Gastroesophageal sphincter (tissue), 4 donors: ENCODE results near the gene KCNH8. TPM values are rescaled to one million over a fixed set of nuclear protein-coding genes. Genes with fewer than 3 reads are reported as not detected.

Experiments used
- ATAC-seq: fragments of 150-250 bp; one replicate; pipeline ENCODE4 v1.9.1; 2016; ENCODE audit warnings: mild to moderate bottlenecking, moderate library complexity
- H3K27ac ChIP-seq, 4 donors: fragments of 200-600 bp; sonication (generic) in 3 of 4; 1 replicate in 3 of 4; 2 replicates in 1 of 4; pipeline ENCODE4 v1.5.1; 2016 to 2019
- H3K27me3 ChIP-seq: fragments of 200-600 bp; sonication (generic); one replicate; pipeline ENCODE4 v1.5.1; 2019
- H3K36me3 ChIP-seq, 2 donors: fragments of 200-600 bp; sonication (generic); one replicate each; pipeline ENCODE4 v1.5.1; 2019; ENCODE audit warnings: control low read depth in 1 of 2
- H3K4me1 ChIP-seq, 3 donors: fragments of 200-600 bp; sonication (generic); 1 replicate in 2 of 3; 2 replicates in 1 of 3; pipeline ENCODE4 v1.5.1; 2016 to 2019; ENCODE audit warnings: control low read depth in 2 of 3
- H3K4me3 ChIP-seq, 2 donors: fragments of 200-600 bp; sonication (generic); one replicate each; pipeline ENCODE4 v1.5.1; 2019; ENCODE audit warnings: mild to moderate bottlenecking in 1 of 2, moderate library complexity in 1 of 2
- H3K9me3 ChIP-seq, 3 donors: fragments of 200-600 bp; sonication (generic); one replicate each; pipeline ENCODE4 v1.5.1; 2017 to 2019; ENCODE audit warnings: control low read depth in 2 of 3
- EP300 ChIP-seq: sonication (generic); formaldehyde crosslinking; IDR thresholded peaks from one replicate; pipeline ENCODE4 v1.6.1; 2017; ENCODE audit warnings: antibody characterized with exemption, mild to moderate bottlenecking
- POLR2A ChIP-seq, 2 donors: fragments of 450-650 bp; IDR thresholded peaks; one replicate each; pipeline ENCODE4 v1.6.1; 2017; ENCODE audit warnings: antibody characterized with exemption in 2 of 2, mild to moderate bottlenecking in 2 of 2, moderate library complexity in 1 of 2
- POLR2AphosphoS5 ChIP-seq: sonication (generic); formaldehyde crosslinking; IDR thresholded peaks from one replicate; pipeline ENCODE4 v1.6.1; 2017; ENCODE audit warnings: antibody characterized with exemption
- WGBS, 2 donors: methylation state at CpG; one replicate each; pipeline ENCODE4 v1.1.5; 2018; ENCODE audit warnings: low coverage in 1 of 2; 5-methylcytosine and 5-hydroxymethylcytosine counted together
- total RNA-seq, 4 donors: library from RNA; depleted of rRNA; stranded (reverse); fragments of >200 nt; gene quantifications; one replicate each; pipeline ENCODE4 v1.1.0, GENCODE V29; 2016
- TF ChIP-seq, protein P1 (sequence below), 4 experiments: fragments of 200-600 bp in 2 of 4; fragments of 450-650 bp in 2 of 4; sonication (generic) in 1 of 4; IDR thresholded peaks; one replicate each; pipeline ENCODE4 v1.5.1; 2017 to 2019; ENCODE audit warnings: antibody characterized with exemption in 4 of 4, mild to moderate bottlenecking in 2 of 4, moderate library complexity in 2 of 4

KCNH8 gene
- total RNA-seq, 4 donors from 2014 or later: 0.19 to 0.62 (median 0.40) TPM; not detected in 1

DNA sequence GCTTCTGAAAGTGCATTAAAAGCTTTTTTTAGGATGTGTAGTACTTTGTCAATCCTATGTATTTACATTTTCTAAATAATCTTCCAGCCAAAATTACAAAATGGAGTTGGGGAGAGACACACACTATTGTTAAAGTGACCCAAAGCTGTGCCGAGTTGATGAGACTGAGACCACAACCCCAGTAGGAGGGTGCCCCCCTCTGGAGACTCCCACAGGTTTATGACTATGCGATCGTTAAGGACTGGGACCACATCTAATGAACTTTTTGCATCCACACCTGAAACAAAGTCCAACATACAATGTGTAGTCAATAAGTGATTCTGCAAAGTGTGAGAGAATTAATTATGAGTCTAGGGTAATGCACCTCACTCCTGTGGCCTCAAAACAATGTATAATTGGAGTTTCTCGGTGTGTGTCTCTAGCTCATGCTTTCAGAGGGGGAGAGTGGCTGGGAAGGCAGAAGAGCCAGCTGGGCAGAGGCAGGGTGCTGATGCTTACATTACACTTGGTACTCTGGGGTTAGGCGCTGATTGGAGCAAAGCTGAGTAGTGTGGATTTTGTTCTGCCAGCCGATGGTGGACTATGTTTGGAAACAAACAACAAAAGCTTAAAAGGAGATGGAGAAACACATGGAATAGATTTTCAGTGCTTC lies 102.8 kb downstream of the KCNH8 start:
- H3K36me3 ChIP-seq: no peaks in the 10 kb centered on the region
- peaks cover 0 to 12% (median 0%) of the 10 kb centered on the region in 3 donors for H3K9me3 ChIP-seq
- no peaks in the 10 kb centered on the region for H3K27me3 ChIP-seq
- no peak overlapping the region for H3K4me3 ChIP-seq
- H3K4me1 ChIP-seq: no peaks in the 10 kb centered on the region
- TF ChIP-seq EP300 (no peak), POLR2A (IDR thresholded peaks at IDR 0.05) (no peak)
- TF ChIP-seq, protein P1, sequence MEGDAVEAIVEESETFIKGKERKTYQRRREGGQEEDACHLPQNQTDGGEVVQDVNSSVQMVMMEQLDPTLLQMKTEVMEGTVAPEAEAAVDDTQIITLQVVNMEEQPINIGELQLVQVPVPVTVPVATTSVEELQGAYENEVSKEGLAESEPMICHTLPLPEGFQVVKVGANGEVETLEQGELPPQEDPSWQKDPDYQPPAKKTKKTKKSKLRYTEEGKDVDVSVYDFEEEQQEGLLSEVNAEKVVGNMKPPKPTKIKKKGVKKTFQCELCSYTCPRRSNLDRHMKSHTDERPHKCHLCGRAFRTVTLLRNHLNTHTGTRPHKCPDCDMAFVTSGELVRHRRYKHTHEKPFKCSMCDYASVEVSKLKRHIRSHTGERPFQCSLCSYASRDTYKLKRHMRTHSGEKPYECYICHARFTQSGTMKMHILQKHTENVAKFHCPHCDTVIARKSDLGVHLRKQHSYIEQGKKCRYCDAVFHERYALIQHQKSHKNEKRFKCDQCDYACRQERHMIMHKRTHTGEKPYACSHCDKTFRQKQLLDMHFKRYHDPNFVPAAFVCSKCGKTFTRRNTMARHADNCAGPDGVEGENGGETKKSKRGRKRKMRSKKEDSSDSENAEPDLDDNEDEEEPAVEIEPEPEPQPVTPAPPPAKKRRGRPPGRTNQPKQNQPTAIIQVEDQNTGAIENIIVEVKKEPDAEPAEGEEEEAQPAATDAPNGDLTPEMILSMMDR (IDR thresholded peaks at IDR 0.05): peak in 1 of 4 experiments; percentile 12
- WGBS, 2 donors: 63 to 70% methylated on average over 3 to 6 of the region's 6 CpGs
- no peak overlapping the region for H3K27ac ChIP-seq
- no peak for ATAC-seq

DNA sequence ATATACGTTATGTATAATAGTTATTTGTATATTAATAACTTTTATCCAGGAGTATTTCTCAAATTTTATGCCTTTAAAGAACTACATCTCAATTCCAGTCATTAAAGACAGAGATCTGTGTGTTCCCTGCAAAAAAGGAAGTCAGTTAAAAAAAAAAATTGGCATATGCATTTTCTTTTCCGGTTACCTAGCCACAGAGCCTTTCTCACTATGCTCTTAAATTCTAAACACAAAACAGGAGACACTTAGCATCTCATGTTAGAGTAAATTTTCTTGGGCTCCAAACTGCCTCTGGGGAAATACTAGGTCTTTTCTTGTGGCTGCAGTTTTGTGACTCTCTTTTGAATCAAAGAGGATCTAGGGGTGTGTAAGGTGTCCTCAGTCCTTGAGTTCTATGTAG lies 105.9 kb downstream of the KCNH8 start:
- H3K27me3 ChIP-seq: no peaks in the 10 kb centered on the region
- no peak for ATAC-seq
- TF ChIP-seq EP300: no peak
- TF ChIP-seq, protein P1 (IDR thresholded peaks at IDR 0.05): no peak
- TF ChIP-seq POLR2AphosphoS5: no peak
- TF ChIP-seq POLR2A (IDR thresholded peaks at IDR 0.05): no peak
- no peaks in the 10 kb centered on the region for H3K36me3 ChIP-seq
- H3K4me1 ChIP-seq: no peaks in the 10 kb centered on the region
- peaks cover 0 to 18% (median 0%) of the 10 kb centered on the region in 3 donors for H3K9me3 ChIP-seq
- no peak overlapping the region for H3K27ac ChIP-seq
- H3K4me3 ChIP-seq: no peak overlapping the region
- WGBS, 2 donors: 77 to 78% methylated on average over 2 of the region's 2 CpGs

DNA sequence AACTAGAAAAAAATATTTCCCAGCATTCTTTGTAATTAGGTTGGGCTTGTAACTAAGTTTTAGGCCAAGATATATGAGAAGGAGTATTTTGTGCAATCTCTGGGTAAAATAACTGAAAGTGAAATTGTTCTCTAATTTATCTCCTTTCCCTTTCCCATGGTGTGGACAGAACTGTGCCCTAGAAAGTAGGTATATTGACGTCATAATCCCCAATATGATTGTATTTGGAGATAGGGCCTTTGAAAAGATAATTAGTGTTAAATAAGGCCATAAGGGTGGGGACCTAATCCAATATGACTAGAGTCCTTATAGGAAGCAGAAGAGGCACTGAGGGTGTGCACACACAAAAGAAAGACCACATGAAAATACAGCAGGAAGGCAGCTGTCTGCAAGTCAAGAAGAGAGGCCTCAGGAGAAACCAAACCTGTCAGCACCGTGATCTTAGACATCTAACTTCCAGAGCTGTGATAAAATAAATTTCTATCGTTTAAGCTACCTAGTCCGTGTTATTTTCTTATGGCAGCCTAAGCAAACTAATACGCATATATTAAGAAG lies 106.6 kb downstream of the KCNH8 start:
- Histone ChIP-seq H3K27me3 (no peaks in the 10 kb centered on the region), H3K27ac (no peak overlapping the region), H3K4me3 (no peak overlapping the region), H3K4me1 (no peaks in the 10 kb centered on the region), H3K9me3 (peaks cover 0 to 18% (median 0%) of the 10 kb centered on the region in 3 donors), H3K36me3 (no peaks in the 10 kb centered on the region)
- TF ChIP-seq, protein P1 (IDR thresholded peaks at IDR 0.05): no peak
- no peak for ATAC-seq
- 78 to 79% methylated on average over 4 to 5 of the region's 5 CpGs for WGBS, 2 donors

- Histone ChIP-seq H3K9me3 (peaks cover 0 to 18% (median 0%) of the 10 kb centered on the region in 3 donors), H3K27ac (no peak overlapping the region), H3K36me3 (no peaks in the 10 kb centered on the region), H3K27me3 (no peaks in the 10 kb centered on the region), H3K4me1 (no peaks in the 10 kb centered on the region), H3K4me3 (no peak overlapping the region)
- no peak for TF ChIP-seq EP300
- TF ChIP-seq, protein P1 (IDR thresholded peaks at IDR 0.05): no peak
- no peak for TF ChIP-seq POLR2AphosphoS5
- no peak for TF ChIP-seq POLR2A (IDR thresholded peaks at IDR 0.05)
- 66 to 72% methylated on average over 5 of the region's 5 CpGs for WGBS, 2 donors
- ATAC-seq: no peak
Measured at GRCh38 chr3:19256313-19256712, 108.0 kb downstream of the KCNH8 start.

DNA sequence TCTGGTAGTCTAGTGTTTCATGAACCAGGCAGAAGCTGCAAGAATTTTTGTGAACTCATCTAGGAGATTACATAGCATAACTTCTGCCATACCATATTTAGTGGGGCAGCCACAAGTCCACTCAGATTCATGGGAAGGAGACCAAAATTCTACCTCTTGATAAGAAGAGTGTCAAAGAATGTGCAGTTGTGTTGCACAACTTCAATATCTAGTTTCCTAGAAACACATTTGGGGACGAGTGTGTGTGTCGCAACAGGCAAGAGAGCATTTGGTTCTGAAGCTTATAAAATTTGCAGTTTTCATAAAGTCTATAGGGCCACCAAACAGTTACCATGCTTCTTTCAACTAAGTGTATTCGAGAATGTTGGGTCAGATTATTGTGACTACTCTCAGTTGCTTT lies 115.3 kb downstream of the KCNH8 start:
- WGBS, 2 donors: 76% methylated on average over 2 to 3 of the region's 3 CpGs
- ATAC-seq: no peak

More for the DNA sequence above, 115.3 kb downstream of the KCNH8 start:
- no peaks in the 10 kb centered on the region for H3K9me3 ChIP-seq
- no peaks in the 10 kb centered on the region for H3K36me3 ChIP-seq
- no peaks in the 10 kb centered on the region for H3K4me1 ChIP-seq
- TF ChIP-seq POLR2A (IDR thresholded peaks at IDR 0.05) (no peak), POLR2AphosphoS5 (no peak), EP300 (no peak)
- TF ChIP-seq, protein P1 (IDR thresholded peaks at IDR 0.05): no peak
- no peaks in the 10 kb centered on the region for H3K27me3 ChIP-seq
- no peak overlapping the region for H3K27ac ChIP-seq
- H3K4me3 ChIP-seq: no peak overlapping the region
